A673 (cell line): ENCODE results near the gene TBCD.

Experiments used
- CTCF ChIP-seq: fragments of 300-800, 200-600 bp; sonication (generic); conservative IDR thresholded peaks from 2 replicates; pipeline ENCODE4 v1.5.1; 2017; ENCODE audit warnings: low read depth, mild to moderate bottlenecking, antibody characterized with exemption, low read length, moderate library complexity, mixed read lengths
- EZH2 ChIP-seq: fragments of 200-600 bp; sonication (generic); IDR thresholded peaks from 2 replicates; pipeline ENCODE4 v1.6.1; 2017; ENCODE audit warnings: borderline replicate concordance, low read depth, mild to moderate bottlenecking, mixed read lengths, antibody characterized with exemption, low read length; ENCODE audit not compliant: poor library complexity, severe bottlenecking

- no peak for TF ChIP-seq CTCF
- no peak for TF ChIP-seq EZH2
These were observed 132.6 kb downstream of the TBCD start for GRCh38 chr17:82884341-82884969.
